OCI-LY3 (cell line): ENCODE data around the gene ANKRD65.

Source experiments
- EZH2phosphoT487 ChIP-seq: fragments of 200-600 bp; shearing (Covaris generic); IDR thresholded peaks from 2 replicates; pipeline ENCODE4 v1.6.1; 2018; ENCODE audit warnings: antibody characterized with exemption, mixed run types, low read depth
- TF ChIP-seq, protein P1 (sequence below): fragments of 200-600, 300-600 bp; sonication (generic); IDR thresholded peaks from 2 replicates; pipeline ENCODE4 v1.5.1; 2014; ENCODE audit warnings: antibody characterized with exemption, low read length, low read depth

- TF ChIP-seq, protein P1, sequence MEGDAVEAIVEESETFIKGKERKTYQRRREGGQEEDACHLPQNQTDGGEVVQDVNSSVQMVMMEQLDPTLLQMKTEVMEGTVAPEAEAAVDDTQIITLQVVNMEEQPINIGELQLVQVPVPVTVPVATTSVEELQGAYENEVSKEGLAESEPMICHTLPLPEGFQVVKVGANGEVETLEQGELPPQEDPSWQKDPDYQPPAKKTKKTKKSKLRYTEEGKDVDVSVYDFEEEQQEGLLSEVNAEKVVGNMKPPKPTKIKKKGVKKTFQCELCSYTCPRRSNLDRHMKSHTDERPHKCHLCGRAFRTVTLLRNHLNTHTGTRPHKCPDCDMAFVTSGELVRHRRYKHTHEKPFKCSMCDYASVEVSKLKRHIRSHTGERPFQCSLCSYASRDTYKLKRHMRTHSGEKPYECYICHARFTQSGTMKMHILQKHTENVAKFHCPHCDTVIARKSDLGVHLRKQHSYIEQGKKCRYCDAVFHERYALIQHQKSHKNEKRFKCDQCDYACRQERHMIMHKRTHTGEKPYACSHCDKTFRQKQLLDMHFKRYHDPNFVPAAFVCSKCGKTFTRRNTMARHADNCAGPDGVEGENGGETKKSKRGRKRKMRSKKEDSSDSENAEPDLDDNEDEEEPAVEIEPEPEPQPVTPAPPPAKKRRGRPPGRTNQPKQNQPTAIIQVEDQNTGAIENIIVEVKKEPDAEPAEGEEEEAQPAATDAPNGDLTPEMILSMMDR, result no peak
- no peak for TF ChIP-seq EZH2phosphoT487
Measured at GRCh38 chr1:1385931-1386330, 35.1 kb downstream of the ANKRD65 start.
